ENCODE measurements around the gene PCGF2.
A peak's percentile ranks its signal among the peaks of the same experiment; 100 is the strongest.

The PCGF2 gene

DNA sequence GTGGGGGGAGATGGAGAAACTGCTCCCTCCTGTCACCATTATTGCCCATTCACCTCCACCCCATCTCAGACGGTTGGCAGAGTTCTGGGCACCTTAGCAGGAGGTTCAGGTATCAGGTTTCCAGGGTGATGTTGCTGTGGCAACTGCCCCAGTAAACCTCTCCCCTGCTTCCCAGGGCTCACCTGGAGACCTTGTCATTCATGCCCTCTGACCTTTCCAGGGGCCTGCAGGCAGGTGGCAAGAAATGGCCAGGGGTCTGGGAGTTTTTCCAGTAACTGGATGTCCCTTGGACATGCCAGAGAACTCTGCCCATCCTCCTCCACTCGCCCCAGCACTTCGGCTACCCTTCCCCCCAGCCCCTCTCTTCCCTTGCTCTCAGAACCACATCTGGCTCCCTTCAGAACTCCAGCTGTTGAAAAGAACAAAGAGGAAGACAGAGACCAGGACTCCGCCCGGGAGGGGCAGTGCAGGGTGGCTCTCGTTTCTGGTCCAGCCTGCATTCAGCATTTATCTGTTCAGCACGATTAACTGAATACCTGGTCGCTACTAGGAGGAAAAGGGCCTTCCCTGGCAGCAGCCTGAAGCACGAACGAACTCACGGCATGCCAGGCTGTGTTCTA lies 34.6 kb downstream of the PCGF2 start:
- H3K9me3 ChIP-seq (ENCODE audit: control insufficient read depth, insufficient read depth, low read depth, low read length) = no peaks in the 10 kb centered on the region
- ChIA-PET POLR2A (interaction anchor here (0.6 kb wide), 1 partner anchor 18 kb away, joined by 3 read pairs; no protein-coding TSS in a partner anchor), CTCF (interaction anchor here (0.5 to 1.5 kb wide), 4 partner anchors 16 to 50 kb away, joined by 3 to 4 read pairs (median 3); no protein-coding TSS in a partner anchor)
- no peak overlapping the region for H3K27ac ChIP-seq (ENCODE audit: extremely low read depth, low read depth, low read length)
- no peaks in the 10 kb centered on the region for H3K4me1 ChIP-seq (ENCODE audit: control insufficient read depth, insufficient read depth, low read length)
- no peak for TF ChIP-seq ZNF558 (tag by site-specific recombination; IDR thresholded peaks at IDR 0.05)
- no peak for TF ChIP-seq ZNF664 (tag by site-specific recombination; IDR thresholded peaks at IDR 0.05)
- no peak for TF ChIP-seq YY1 (tag by site-specific recombination; IDR thresholded peaks at IDR 0.05)
- no peak for TF ChIP-seq SCRT2 (tag by site-specific recombination; IDR thresholded peaks at IDR 0.05)
- TF ChIP-seq HOXA7 (CRISPR knock-in tag; IDR thresholded peaks at IDR 0.05; ENCODE audit: borderline replicate concordance) = no peak
- peak; percentile 14; the same call in 1 of the 2 replicates for TF ChIP-seq GLIS1 (tag by site-specific recombination; IDR thresholded peaks at IDR 0.05)
- TF ChIP-seq, protein P1, sequence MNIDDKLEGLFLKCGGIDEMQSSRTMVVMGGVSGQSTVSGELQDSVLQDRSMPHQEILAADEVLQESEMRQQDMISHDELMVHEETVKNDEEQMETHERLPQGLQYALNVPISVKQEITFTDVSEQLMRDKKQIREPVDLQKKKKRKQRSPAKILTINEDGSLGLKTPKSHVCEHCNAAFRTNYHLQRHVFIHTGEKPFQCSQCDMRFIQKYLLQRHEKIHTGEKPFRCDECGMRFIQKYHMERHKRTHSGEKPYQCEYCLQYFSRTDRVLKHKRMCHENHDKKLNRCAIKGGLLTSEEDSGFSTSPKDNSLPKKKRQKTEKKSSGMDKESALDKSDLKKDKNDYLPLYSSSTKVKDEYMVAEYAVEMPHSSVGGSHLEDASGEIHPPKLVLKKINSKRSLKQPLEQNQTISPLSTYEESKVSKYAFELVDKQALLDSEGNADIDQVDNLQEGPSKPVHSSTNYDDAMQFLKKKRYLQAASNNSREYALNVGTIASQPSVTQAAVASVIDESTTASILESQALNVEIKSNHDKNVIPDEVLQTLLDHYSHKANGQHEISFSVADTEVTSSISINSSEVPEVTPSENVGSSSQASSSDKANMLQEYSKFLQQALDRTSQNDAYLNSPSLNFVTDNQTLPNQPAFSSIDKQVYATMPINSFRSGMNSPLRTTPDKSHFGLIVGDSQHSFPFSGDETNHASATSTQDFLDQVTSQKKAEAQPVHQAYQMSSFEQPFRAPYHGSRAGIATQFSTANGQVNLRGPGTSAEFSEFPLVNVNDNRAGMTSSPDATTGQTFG (tag by site-specific recombination; IDR thresholded peaks at IDR 0.05; ENCODE audit: borderline replicate concordance) = no peak
- no peak for TF ChIP-seq ZSCAN16 (tag by site-specific recombination; IDR thresholded peaks at IDR 0.05)
- peaks cover 6 to 92% of the 10 kb centered on the region in 2 experiments; a peak in 2 of 3 replicates for H3K36me3 ChIP-seq (ENCODE audit: control insufficient read depth in 2 of 2, insufficient read depth in 1 of 2, low read length in 2 of 2)
- no peak overlapping the region for H3K4me3 ChIP-seq (ENCODE audit: low read depth, low read length)

DNA sequence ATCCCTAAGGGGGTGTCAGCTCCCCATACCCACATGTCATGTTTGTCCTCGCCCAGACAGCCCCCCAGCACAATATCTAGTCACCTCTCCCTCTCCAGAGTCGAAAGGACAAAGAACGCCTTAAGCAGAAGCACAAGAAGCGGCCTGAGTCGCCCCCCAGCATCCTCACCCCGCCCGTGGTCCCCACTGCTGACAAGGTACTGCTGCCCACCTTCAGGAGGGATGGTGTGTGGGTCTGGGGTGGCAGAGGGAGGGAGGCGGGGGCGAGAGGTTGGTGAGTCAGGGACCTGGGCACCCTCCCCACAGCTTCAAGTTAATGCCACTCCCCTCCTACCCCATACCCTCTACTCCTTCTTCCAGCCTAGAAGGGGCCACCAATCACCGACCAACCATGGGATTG lies 35.5 kb downstream of the PCGF2 start:
- POLR2A ChIA-PET = no interaction called here
- Histone ChIP-seq H3K27ac (ENCODE audit: extremely low read depth, low read depth, low read length) (no peak overlapping the region), H3K9me3 (ENCODE audit: control insufficient read depth, insufficient read depth, low read depth, low read length) (no peaks in the 10 kb centered on the region), H3K4me1 (ENCODE audit: control insufficient read depth, insufficient read depth, low read length) (no peaks in the 10 kb centered on the region), H3K36me3 (ENCODE audit: control insufficient read depth in 2 of 2, insufficient read depth in 1 of 2, low read length in 2 of 2) (peaks cover 10 to 97% of the 10 kb centered on the region in 2 experiments; a peak in 2 of 3 replicates), H3K4me3 (ENCODE audit: low read depth, low read length) (no peak overlapping the region)
- CTCF ChIA-PET = interaction anchor here (0.6 to 1.2 kb wide), 2 partner anchors 22 to 289 kb away, joined by 3 to 4 read pairs; no protein-coding TSS in a partner anchor
- TF ChIP-seq, protein P2, sequence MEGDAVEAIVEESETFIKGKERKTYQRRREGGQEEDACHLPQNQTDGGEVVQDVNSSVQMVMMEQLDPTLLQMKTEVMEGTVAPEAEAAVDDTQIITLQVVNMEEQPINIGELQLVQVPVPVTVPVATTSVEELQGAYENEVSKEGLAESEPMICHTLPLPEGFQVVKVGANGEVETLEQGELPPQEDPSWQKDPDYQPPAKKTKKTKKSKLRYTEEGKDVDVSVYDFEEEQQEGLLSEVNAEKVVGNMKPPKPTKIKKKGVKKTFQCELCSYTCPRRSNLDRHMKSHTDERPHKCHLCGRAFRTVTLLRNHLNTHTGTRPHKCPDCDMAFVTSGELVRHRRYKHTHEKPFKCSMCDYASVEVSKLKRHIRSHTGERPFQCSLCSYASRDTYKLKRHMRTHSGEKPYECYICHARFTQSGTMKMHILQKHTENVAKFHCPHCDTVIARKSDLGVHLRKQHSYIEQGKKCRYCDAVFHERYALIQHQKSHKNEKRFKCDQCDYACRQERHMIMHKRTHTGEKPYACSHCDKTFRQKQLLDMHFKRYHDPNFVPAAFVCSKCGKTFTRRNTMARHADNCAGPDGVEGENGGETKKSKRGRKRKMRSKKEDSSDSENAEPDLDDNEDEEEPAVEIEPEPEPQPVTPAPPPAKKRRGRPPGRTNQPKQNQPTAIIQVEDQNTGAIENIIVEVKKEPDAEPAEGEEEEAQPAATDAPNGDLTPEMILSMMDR (tag by site-specific recombination; IDR thresholded peaks at IDR 0.05) = no peak
- TF ChIP-seq, protein P3, sequence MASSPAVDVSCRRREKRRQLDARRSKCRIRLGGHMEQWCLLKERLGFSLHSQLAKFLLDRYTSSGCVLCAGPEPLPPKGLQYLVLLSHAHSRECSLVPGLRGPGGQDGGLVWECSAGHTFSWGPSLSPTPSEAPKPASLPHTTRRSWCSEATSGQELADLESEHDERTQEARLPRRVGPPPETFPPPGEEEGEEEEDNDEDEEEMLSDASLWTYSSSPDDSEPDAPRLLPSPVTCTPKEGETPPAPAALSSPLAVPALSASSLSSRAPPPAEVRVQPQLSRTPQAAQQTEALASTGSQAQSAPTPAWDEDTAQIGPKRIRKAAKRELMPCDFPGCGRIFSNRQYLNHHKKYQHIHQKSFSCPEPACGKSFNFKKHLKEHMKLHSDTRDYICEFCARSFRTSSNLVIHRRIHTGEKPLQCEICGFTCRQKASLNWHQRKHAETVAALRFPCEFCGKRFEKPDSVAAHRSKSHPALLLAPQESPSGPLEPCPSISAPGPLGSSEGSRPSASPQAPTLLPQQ (tag by site-specific recombination; IDR thresholded peaks at IDR 0.05) = no peak
- TF ChIP-seq, protein P4, sequence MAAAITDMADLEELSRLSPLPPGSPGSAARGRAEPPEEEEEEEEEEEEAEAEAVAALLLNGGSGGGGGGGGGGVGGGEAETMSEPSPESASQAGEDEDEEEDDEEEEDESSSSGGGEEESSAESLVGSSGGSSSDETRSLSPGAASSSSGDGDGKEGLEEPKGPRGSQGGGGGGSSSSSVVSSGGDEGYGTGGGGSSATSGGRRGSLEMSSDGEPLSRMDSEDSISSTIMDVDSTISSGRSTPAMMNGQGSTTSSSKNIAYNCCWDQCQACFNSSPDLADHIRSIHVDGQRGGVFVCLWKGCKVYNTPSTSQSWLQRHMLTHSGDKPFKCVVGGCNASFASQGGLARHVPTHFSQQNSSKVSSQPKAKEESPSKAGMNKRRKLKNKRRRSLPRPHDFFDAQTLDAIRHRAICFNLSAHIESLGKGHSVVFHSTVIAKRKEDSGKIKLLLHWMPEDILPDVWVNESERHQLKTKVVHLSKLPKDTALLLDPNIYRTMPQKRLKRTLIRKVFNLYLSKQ (tag by site-specific recombination; IDR thresholded peaks at IDR 0.05; ENCODE audit: borderline replicate concordance) = no peak
- peak; percentile 25; the same call in 1 of the 2 replicates for TF ChIP-seq ZFHX2 (tag by site-specific recombination; conservative IDR thresholded peaks at IDR 0.05)
- peak; percentile 51 for TF ChIP-seq EGR2 (tag by site-specific recombination; IDR thresholded peaks at IDR 0.05; ENCODE audit: low read depth)
